Neural cell (in vitro differentiated cells): Measurements from ENCODE around the gene FADS1. TPM values are rescaled to one million over a fixed set of nuclear protein-coding genes. Genes with fewer than 3 reads are reported as not detected.

ENCODE experiments used
- H2AFZ ChIP-seq: fragments of 200-600, 300-800 bp; sonication (generic), shearing (Covaris generic); 2 replicates; pipeline ENCODE4 v1.6.0; 2014; ENCODE audit warnings: low read depth, mild to moderate bottlenecking, antibody characterized with exemption, low read length, moderate library complexity
- H3F3A ChIP-seq: fragments of 200-600 bp; shearing (Covaris generic); 2 replicates; pipeline ENCODE4 v1.6.1; 2016; ENCODE audit warnings: mild to moderate bottlenecking, moderate library complexity, mixed read lengths, antibody characterized with exemption, low read length; ENCODE audit not compliant: insufficient read depth, poor library complexity, severe bottlenecking
- H3K27ac ChIP-seq: fragments of 200-600, 300-800 bp; sonication (generic), shearing (Covaris generic); 2 replicates; pipeline ENCODE4 v1.5.1; 2014; ENCODE audit warnings: mild to moderate bottlenecking, low read length, moderate library complexity
- H3K27me3 ChIP-seq: fragments of 300-800, 200-600 bp; sonication (generic), shearing (Covaris generic); 2 replicates; pipeline ENCODE4 v1.6.0; 2014; ENCODE audit warnings: mild to moderate bottlenecking, low read depth, low read length, moderate library complexity; ENCODE audit not compliant: insufficient read depth
- H3K36me3 ChIP-seq: fragments of 300-800, 200-600 bp; sonication (generic), shearing (Covaris generic); 2 replicates; pipeline ENCODE4 v1.5.1; 2014; ENCODE audit warnings: mild to moderate bottlenecking, antibody characterized with exemption, low read length, moderate library complexity; ENCODE audit not compliant: insufficient read depth
- H3K4me2 ChIP-seq: fragments of 300-800, 200-600 bp; sonication (generic), shearing (Covaris generic); 2 replicates; pipeline ENCODE4 v1.6.0; 2014; ENCODE audit warnings: mild to moderate bottlenecking, low read length
- H3K4me3 ChIP-seq: fragments of 300-800, 200-600 bp; sonication (generic), shearing (Covaris generic); 2 replicates; pipeline ENCODE4 v1.5.1; 2014; ENCODE audit warnings: mild to moderate bottlenecking, low read length, moderate library complexity
- H3K79me2 ChIP-seq: fragments of 200-600 bp; shearing (Covaris generic); replicated peaks from 2 replicates; pipeline ENCODE4 v1.6.0; 2014; ENCODE audit warnings: mild to moderate bottlenecking, low read length, moderate library complexity; ENCODE audit not compliant: insufficient read depth
- H3K9ac ChIP-seq: fragments of 300-800, 200-600 bp; sonication (generic), shearing (Covaris generic); 2 replicates; pipeline ENCODE4 v1.6.1; 2016; ENCODE audit warnings: mild to moderate bottlenecking, low read length, mixed read lengths
- H3K9me2 ChIP-seq: fragments of 200-600 bp; shearing (Covaris generic); 2 replicates; pipeline ENCODE4 v1.6.1; 2016; ENCODE audit warnings: mild to moderate bottlenecking, low read length, mixed read lengths; ENCODE audit not compliant: insufficient read depth
- H3K9me3 ChIP-seq: fragments of 200-600, 300-800 bp; sonication (generic), shearing (Covaris generic); 2 replicates; pipeline ENCODE4 v1.6.1; 2016; ENCODE audit warnings: mild to moderate bottlenecking, mixed run types, low read length, moderate library complexity, mixed read lengths
- H4K20me1 ChIP-seq: fragments of 200-600 bp; shearing (Covaris generic); 2 replicates; pipeline ENCODE4 v1.6.1; 2016; ENCODE audit warnings: mild to moderate bottlenecking, mixed run types; ENCODE audit not compliant: insufficient read depth
- EP300 ChIP-seq: fragments of 450-650 bp; conservative IDR thresholded peaks from 2 replicates; pipeline ENCODE4 v1.6.1; 2014; ENCODE audit warnings: antibody characterized with exemption, mild to moderate bottlenecking, moderate library complexity; ENCODE audit not compliant: poor library complexity, severe bottlenecking
- EZH2 ChIP-seq: fragments of 200-600, 300-800 bp; shearing (Covaris generic), sonication (generic); IDR thresholded peaks from 2 replicates; pipeline ENCODE4 v1.6.1; 2014; ENCODE audit warnings: antibody characterized with exemption, low read length, borderline replicate concordance, mild to moderate bottlenecking; ENCODE audit not compliant: insufficient read depth, poor library complexity, severe bottlenecking
- MXI1 ChIP-seq: fragments of 450-650 bp; conservative IDR thresholded peaks from 2 replicates; pipeline ENCODE4 v1.6.1; 2014; ENCODE audit warnings: antibody characterized with exemption, mild to moderate bottlenecking; ENCODE audit not compliant: poor library complexity, severe bottlenecking
- POLR2AphosphoS5 ChIP-seq: IDR thresholded peaks from 2 replicates; pipeline ENCODE4 v1.6.1; 2012
- RAD21 ChIP-seq: fragments of 450-650 bp; conservative IDR thresholded peaks from 2 replicates; pipeline ENCODE4 v1.6.1; 2014; ENCODE audit warnings: antibody characterized with exemption, mild to moderate bottlenecking, moderate library complexity
- SMC3 ChIP-seq: fragments of 450-650 bp; conservative IDR thresholded peaks from 2 replicates; pipeline ENCODE4 v1.6.1; 2014; ENCODE audit warnings: antibody characterized with exemption, mild to moderate bottlenecking, moderate library complexity; ENCODE audit not compliant: poor library complexity
- TAF1 ChIP-seq: IDR thresholded peaks from 2 replicates; pipeline ENCODE4 v1.6.1; 2012; ENCODE audit warnings: low read depth
- polyA plus RNA-seq: library from polyadenylated mRNA; depleted of rRNA; stranded (reverse); fragments of >200 nt; gene quantifications from 2 replicates; pipeline ENCODE4 v1.2.3, GENCODE V29; 2014
- TF ChIP-seq, protein P1 (sequence below): fragments of 450-650 bp; IDR thresholded peaks from 2 replicates; pipeline ENCODE4 v1.5.1; 2014; ENCODE audit warnings: antibody characterized with exemption, mild to moderate bottlenecking, moderate library complexity; ENCODE audit not compliant: poor library complexity, severe bottlenecking
- TF ChIP-seq, protein P2 (sequence below): IDR thresholded peaks from 2 replicates; pipeline ENCODE4 v1.6.1; 2012; ENCODE audit warnings: borderline replicate concordance

The FADS1 gene
- polyA plus RNA-seq, 1 donor from 2014 or later: 102 TPM

DNA sequence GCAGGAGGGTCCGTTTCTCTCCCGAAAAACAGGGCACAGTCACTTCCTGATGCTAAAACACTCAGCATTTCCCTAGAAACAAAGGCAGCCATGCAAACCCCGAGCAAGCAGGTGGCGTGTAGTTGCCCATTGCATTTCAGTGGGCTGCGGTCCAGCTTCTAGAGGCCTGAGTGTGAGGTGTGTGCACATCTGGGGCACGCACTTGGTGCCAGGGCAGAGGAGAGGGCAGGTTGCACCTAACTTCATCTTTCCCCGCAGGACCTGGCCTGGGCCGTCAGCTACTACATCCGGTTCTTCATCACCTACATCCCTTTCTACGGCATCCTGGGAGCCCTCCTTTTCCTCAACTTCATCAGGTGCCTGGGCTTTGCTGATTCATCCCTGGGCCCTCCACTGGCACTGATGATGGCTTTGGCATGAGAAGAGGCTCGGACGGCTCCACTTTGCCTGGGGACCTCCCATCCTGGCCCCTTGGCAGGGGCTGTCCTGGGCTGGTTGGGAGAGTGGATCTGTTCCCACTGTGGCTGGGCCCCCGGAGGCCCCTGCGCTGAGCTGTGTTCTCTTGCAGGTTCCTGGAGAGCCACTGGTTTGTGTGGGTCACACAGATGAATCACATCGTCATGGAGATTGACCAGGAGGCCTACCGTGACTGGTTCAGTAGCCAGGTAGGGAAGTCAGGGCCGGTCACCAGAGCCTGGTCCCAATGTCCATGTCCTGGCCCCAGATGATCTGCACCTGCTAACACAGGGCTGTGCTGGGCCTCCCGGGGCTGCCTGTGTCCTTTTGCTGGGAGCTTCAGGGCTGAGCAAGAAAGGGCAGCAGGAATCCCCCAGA, 46.1 kb upstream of the FADS1 start:
- no peaks in the 10 kb centered on the region for H3K9me2 ChIP-seq
- H3K4me2 ChIP-seq: no peak overlapping the region
- TF ChIP-seq MXI1: no peak
- no peak for TF ChIP-seq SMC3
- TF ChIP-seq, protein P1, sequence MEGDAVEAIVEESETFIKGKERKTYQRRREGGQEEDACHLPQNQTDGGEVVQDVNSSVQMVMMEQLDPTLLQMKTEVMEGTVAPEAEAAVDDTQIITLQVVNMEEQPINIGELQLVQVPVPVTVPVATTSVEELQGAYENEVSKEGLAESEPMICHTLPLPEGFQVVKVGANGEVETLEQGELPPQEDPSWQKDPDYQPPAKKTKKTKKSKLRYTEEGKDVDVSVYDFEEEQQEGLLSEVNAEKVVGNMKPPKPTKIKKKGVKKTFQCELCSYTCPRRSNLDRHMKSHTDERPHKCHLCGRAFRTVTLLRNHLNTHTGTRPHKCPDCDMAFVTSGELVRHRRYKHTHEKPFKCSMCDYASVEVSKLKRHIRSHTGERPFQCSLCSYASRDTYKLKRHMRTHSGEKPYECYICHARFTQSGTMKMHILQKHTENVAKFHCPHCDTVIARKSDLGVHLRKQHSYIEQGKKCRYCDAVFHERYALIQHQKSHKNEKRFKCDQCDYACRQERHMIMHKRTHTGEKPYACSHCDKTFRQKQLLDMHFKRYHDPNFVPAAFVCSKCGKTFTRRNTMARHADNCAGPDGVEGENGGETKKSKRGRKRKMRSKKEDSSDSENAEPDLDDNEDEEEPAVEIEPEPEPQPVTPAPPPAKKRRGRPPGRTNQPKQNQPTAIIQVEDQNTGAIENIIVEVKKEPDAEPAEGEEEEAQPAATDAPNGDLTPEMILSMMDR: no peak
- TF ChIP-seq, protein P2, sequence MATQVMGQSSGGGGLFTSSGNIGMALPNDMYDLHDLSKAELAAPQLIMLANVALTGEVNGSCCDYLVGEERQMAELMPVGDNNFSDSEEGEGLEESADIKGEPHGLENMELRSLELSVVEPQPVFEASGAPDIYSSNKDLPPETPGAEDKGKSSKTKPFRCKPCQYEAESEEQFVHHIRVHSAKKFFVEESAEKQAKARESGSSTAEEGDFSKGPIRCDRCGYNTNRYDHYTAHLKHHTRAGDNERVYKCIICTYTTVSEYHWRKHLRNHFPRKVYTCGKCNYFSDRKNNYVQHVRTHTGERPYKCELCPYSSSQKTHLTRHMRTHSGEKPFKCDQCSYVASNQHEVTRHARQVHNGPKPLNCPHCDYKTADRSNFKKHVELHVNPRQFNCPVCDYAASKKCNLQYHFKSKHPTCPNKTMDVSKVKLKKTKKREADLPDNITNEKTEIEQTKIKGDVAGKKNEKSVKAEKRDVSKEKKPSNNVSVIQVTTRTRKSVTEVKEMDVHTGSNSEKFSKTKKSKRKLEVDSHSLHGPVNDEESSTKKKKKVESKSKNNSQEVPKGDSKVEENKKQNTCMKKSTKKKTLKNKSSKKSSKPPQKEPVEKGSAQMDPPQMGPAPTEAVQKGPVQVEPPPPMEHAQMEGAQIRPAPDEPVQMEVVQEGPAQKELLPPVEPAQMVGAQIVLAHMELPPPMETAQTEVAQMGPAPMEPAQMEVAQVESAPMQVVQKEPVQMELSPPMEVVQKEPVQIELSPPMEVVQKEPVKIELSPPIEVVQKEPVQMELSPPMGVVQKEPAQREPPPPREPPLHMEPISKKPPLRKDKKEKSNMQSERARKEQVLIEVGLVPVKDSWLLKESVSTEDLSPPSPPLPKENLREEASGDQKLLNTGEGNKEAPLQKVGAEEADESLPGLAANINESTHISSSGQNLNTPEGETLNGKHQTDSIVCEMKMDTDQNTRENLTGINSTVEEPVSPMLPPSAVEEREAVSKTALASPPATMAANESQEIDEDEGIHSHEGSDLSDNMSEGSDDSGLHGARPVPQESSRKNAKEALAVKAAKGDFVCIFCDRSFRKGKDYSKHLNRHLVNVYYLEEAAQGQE: no peak
- no peak for TF ChIP-seq RAD21
- no peak for TF ChIP-seq TAF1
- TF ChIP-seq POLR2AphosphoS5: no peak
- no peak for TF ChIP-seq EP300
- no peak for TF ChIP-seq EZH2
- no peaks in the 10 kb centered on the region for H3K9me3 ChIP-seq
- no peak overlapping the region for H3K27ac ChIP-seq
- H3F3A ChIP-seq: no peaks in the 10 kb centered on the region
- no peak overlapping the region for H2AFZ ChIP-seq
- no peak overlapping the region for H3K4me3 ChIP-seq
- H3K27me3 ChIP-seq: no peaks in the 10 kb centered on the region
- no peaks in the 10 kb centered on the region for H3K79me2 ChIP-seq
- H3K36me3 ChIP-seq: peaks cover 8% of the 10 kb centered on the region
- no peaks in the 10 kb centered on the region for H4K20me1 ChIP-seq
- H3K9ac ChIP-seq: no peak overlapping the region

DNA sequence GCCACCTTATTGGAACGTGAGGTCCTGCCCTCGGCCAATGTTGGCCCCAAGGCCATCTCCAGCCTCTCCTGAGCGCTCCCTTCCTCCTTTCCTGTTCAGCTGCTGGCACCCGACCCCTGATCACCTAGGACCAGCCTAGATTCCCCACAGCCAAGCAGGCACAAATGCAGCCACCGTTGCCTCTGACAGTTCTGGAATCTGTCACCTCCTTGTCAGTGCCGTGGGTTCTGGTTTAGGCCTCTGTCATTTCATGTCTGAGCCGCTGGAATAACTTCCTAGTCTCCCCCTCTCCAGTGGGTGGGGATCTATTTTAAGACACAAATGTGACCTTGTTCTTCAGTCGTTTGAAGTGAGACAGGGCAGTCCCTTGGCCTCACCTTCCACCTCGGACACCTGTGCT, 44.8 kb upstream of the FADS1 start:
- H3K9ac ChIP-seq: no peak overlapping the region
- no peaks in the 10 kb centered on the region for H3K9me2 ChIP-seq
- no peaks in the 10 kb centered on the region for H3K9me3 ChIP-seq
- H3K4me2 ChIP-seq: no peak overlapping the region
- H4K20me1 ChIP-seq: no peaks in the 10 kb centered on the region
- TF ChIP-seq, protein P2: no peak
- TF ChIP-seq POLR2AphosphoS5 (no peak), MXI1 (no peak), EZH2 (no peak), EP300 (no peak), RAD21 (no peak), TAF1 (no peak), SMC3 (no peak)
- TF ChIP-seq, protein P1: no peak
- no peak overlapping the region for H3K4me3 ChIP-seq
- no peak overlapping the region for H2AFZ ChIP-seq
- H3K27ac ChIP-seq: no peak overlapping the region
- no peaks in the 10 kb centered on the region for H3K27me3 ChIP-seq
- H3K79me2 ChIP-seq: no peaks in the 10 kb centered on the region
- no peaks in the 10 kb centered on the region for H3F3A ChIP-seq
- peaks cover 8% of the 10 kb centered on the region for H3K36me3 ChIP-seq
